HepG2 (cell line): Measurements from ENCODE around the gene CXCR5. TPM values are rescaled to one million over a fixed set of nuclear protein-coding genes. Genes with fewer than 3 reads are reported as not detected.

Experiments used
- ATAC-seq: fragments of 200-7000 bp; cut with Tn5 transposase; 3 replicates; pipeline ENCODE4 v1.9.1; 2020; ENCODE audit warnings: mild to moderate bottlenecking, moderate library complexity
- BruUV-seq: library from RNA; stranded (reverse); fragments of 400-500 nt; replicated peaks from 2 replicates; lab custom pipeline; 2021; lab: Mats Ljungman, UMichigan
- CTCF ChIA-PET: fragments of 300-600 bp; formaldehyde crosslinking; extraction: SDS; loops from one replicate; lab custom pipeline; 2021; ENCODE audit warnings: low total read pairs, inconsistent platforms, low intra/inter-chr PET ratio; lab: Yijun Ruan, JAX
- POLR2A ChIA-PET: fragments of 350-600 bp; sonication (Branson Sonifier 250); formaldehyde crosslinking; loops from one replicate; lab custom pipeline; 2020; ENCODE audit warnings: antibody characterized with exemption, inconsistent platforms; lab: Yijun Ruan, JAX
- DNase-seq: peaks from one replicate; pipeline ENCODE4 v3.0.0-alpha.2; 2015; ENCODE audit warnings: low spot score
- FAIRE-seq: peaks from 3 replicates; lab custom pipeline; 2011; peaks lifted over from hg19 to GRCh38; lab: Jason Lieb, UNC
- H2AFZ ChIP-seq: one replicate; pipeline ENCODE4 v1.6.1; 2011; ENCODE audit warnings: low read length, inconsistent platforms
- H3K27ac ChIP-seq: fragments of 300-600 bp; 3 replicates; pipeline ENCODE4 v1.8.0; 2011; ENCODE audit warnings: mixed run types, mild to moderate bottlenecking, mixed read lengths, low read length, inconsistent platforms; ENCODE audit not compliant: insufficient read depth; ENCODE audit errors: extremely low read length
- H3K27me3 ChIP-seq, 2 experiments: fragments of 200-600 bp in 1 of 2; 2 replicates in 1 of 2; 3 replicates in 1 of 2; pipeline versions ENCODE4 v1.6.0 to v1.8.0; 2011; ENCODE audit warnings: low read length in 2 of 2, mild to moderate bottlenecking in 2 of 2, moderate library complexity in 2 of 2, inconsistent platforms in 1 of 2; ENCODE audit not compliant: insufficient read depth in 2 of 2, control insufficient read depth in 1 of 2
- H3K36me3 ChIP-seq, 2 experiments: fragments of 200-600 bp in 1 of 2; replicated peaks in 1 of 2; 2 replicates in 1 of 2; 3 replicates in 1 of 2; pipeline versions ENCODE4 v1.5.1 to v1.8.0; 2011; ENCODE audit warnings: low read length in 2 of 2, inconsistent platforms in 1 of 2; ENCODE audit not compliant: insufficient read depth in 2 of 2, control insufficient read depth in 1 of 2
- H3K4me1 ChIP-seq: 2 replicates; pipeline ENCODE4 v1.5.1; 2012; ENCODE audit warnings: low read length, inconsistent platforms; ENCODE audit not compliant: insufficient read depth
- H3K4me2 ChIP-seq: 2 replicates; pipeline ENCODE4 v1.6.0; 2011; ENCODE audit warnings: low read depth, low read length, inconsistent platforms
- H3K4me3 ChIP-seq, 3 experiments: fragments of 200-600 bp in 1 of 3; sonication (generic), shearing (Covaris generic) in 1 of 3; replicated peaks in 1 of 3; 2 replicates each; pipeline ENCODE4 v1.5.1; 2011 to 2016; ENCODE audit warnings: low read length in 3 of 3, inconsistent platforms in 2 of 3, low read depth in 2 of 3, mild to moderate bottlenecking in 2 of 3, control low read depth in 1 of 3, mixed read lengths in 1 of 3; ENCODE audit not compliant: insufficient read depth in 1 of 3
- H3K79me2 ChIP-seq: one replicate; pipeline ENCODE4 v1.6.1; 2011; ENCODE audit warnings: low read length, inconsistent platforms; ENCODE audit not compliant: insufficient read depth
- H3K9ac ChIP-seq: 2 replicates; pipeline ENCODE4 v1.6.0; 2011; ENCODE audit warnings: mild to moderate bottlenecking, low read depth, low read length, inconsistent platforms; ENCODE audit not compliant: insufficient read depth
- H3K9me3 ChIP-seq: 2 replicates; pipeline ENCODE4 v1.5.1; 2012; ENCODE audit warnings: mild to moderate bottlenecking, low read length
- H4K20me1 ChIP-seq: 2 replicates; pipeline ENCODE4 v1.6.0; 2011; ENCODE audit warnings: inconsistent platforms, mild to moderate bottlenecking, low read length, moderate library complexity; ENCODE audit not compliant: insufficient read depth
- CEBPG ChIP-seq: IDR thresholded peaks from 2 replicates; pipeline ENCODE4 v1.6.1; 2016
- POLR2G ChIP-seq: fragments of 200-400 bp; formaldehyde crosslinking; IDR thresholded peaks from 2 replicates; pipeline ENCODE4 v1.6.1; 2018; ENCODE audit warnings: mild to moderate bottlenecking, low read depth, low read length, moderate library complexity
- TAF1 ChIP-seq: sonication (generic); formaldehyde crosslinking; IDR thresholded peaks from 2 replicates; pipeline ENCODE4 v1.4.0; 2020; ENCODE audit warnings: missing genetic modification reagents
- ZNF572 ChIP-seq: sonication (generic); formaldehyde crosslinking; IDR thresholded peaks from 2 replicates; pipeline ENCODE4 v1.5.1; 2020; ENCODE audit warnings: mild to moderate bottlenecking, missing genetic modification reagents
- ZNF646 ChIP-seq: sonication (generic); formaldehyde crosslinking; IDR thresholded peaks from 2 replicates; pipeline ENCODE4 v1.9.0; 2021; ENCODE audit warnings: mild to moderate bottlenecking, missing genetic modification reagents
- ZNF740 ChIP-seq: sonication (generic); formaldehyde crosslinking; IDR thresholded peaks from 2 replicates; pipeline ENCODE4 v1.4.0; 2020; ENCODE audit warnings: missing genetic modification reagents
- ZNF768 ChIP-seq: sonication (generic); formaldehyde crosslinking; IDR thresholded peaks from 2 replicates; pipeline ENCODE4 v1.4.0; 2020; ENCODE audit warnings: missing genetic modification reagents
- WGBS: methylation state at CpG from one replicate; pipeline ENCODE4 v1.1.6; 2017; ENCODE audit warnings: low lambda C conversion rate; 5-methylcytosine and 5-hydroxymethylcytosine counted together
- in situ Hi-C: cut with HindIII; loops from 2 replicates; pipeline ENCODE4 v1.10.0; 2017; ENCODE audit warnings: low pct_unique_long_range_greater_than_20kb; ENCODE audit not compliant: extremely low pct_ligation_motif_present
- intact Hi-C: fragments of 100-400 bp; cut with micrococcal nuclease; formaldehyde crosslinking; loops from one replicate; pipeline ENCODE4 v1.10.0; 2022; ENCODE audit not compliant: unreplicated experiment
- polyA plus RNA-seq, 8 experiments: library from polyadenylated mRNA; depleted of rRNA in 3 of 8; stranded (reverse) in 7 of 8; unstranded in 1 of 8; fragments of >200 nt; fragmentation: Illumina TruSeq in 4 of 8; extraction: Trizol in 4 of 8; gene quantifications; 2 replicates each; pipeline versions ENCODE4 v1.2.1 to v1.2.3, GENCODE V29; 2011 to 2016; ENCODE audit warnings: low read depth in 4 of 8, missing spikeins in 1 of 8, mixed read lengths in 1 of 8; ENCODE audit not compliant: insufficient read depth in 1 of 8
- total RNA-seq, 5 experiments: library from RNA; depleted of rRNA; stranded (reverse); fragments of >200 nt; fragmentation: Illumina TruSeq; extraction: Trizol; gene quantifications; 2 replicates each; pipeline ENCODE4 v1.2.3, GENCODE V29; 2016; ENCODE audit warnings: low read depth in 1 of 5

CXCR5 gene
- total and polyA plus RNA-seq, 2 of the 13 experiments (the other 11 are each of a cell fraction or from before 2014, with no cell fraction given): not detected

GRCh38 chr11:118918128-118918685 lies 34.5 kb downstream of the CXCR5 start (continued):
- peak; percentile 94 for TF ChIP-seq ZNF646

- BruUV-seq: no TSS peak
- 5% methylated on average over 12 of the region's 13 CpGs for WGBS
- Histone ChIP-seq H3K27me3 (no peaks in the 10 kb centered on the region), H3K36me3 (no peaks in the 10 kb centered on the region), H3K79me2 (peaks cover 36% of the 10 kb centered on the region), H3K4me1 (peaks cover 100% of the 10 kb centered on the region), H3K27ac (peak overlapping the region; percentile 88), H3K4me3 (peak overlapping the region; percentile 39 to 97 (median 48); a peak in 5 of 6 replicates), H4K20me1 (no peaks in the 10 kb centered on the region), H2AFZ (no peak overlapping the region), H3K9me3 (no peaks in the 10 kb centered on the region), H3K4me2 (peak overlapping the region; percentile 94), H3K9ac (peak overlapping the region; percentile 69)
- in situ Hi-C loops: no loop called here
- DNase-seq: no peak
- FAIRE-seq: no peak
- CTCF ChIA-PET: no interaction called here
- intact Hi-C loops: no loop called here
- ATAC-seq: no peak
- POLR2A ChIA-PET: no interaction called here
- TF ChIP-seq ZNF768 (CRISPR knock-in tag) (peak; percentile 80), ZNF740 (CRISPR knock-in tag) (peak; percentile 34; the same call in 1 of the 2 replicates), CEBPG (CRISPR knock-in tag) (no peak), TAF1 (CRISPR knock-in tag) (peak; percentile 23; the same call in 1 of the 2 replicates), POLR2G (0 out of 2 replicates have a peak, but pooled peaks have one; percentile 10), ZNF572 (CRISPR knock-in tag) (0 out of 2 replicates have a peak, but pooled peaks have one; percentile 7)
- TF ChIP-seq, all 625 proteins: peak for 5
These were observed 35.1 kb downstream of the CXCR5 start for GRCh38 chr11:118918686-118919280.
